ENCODE measurements around the gene RAB11FIP4. TPM values are rescaled to one million over a fixed set of nuclear protein-coding genes. Genes with fewer than 3 reads are reported as not detected.

RAB11FIP4 gene
- total and polyA plus RNA-seq, 2 of the 13 experiments (the other 11 are each of a cell fraction or from before 2014, with no cell fraction given), result 28.0 to 89.3 TPM

DNA sequence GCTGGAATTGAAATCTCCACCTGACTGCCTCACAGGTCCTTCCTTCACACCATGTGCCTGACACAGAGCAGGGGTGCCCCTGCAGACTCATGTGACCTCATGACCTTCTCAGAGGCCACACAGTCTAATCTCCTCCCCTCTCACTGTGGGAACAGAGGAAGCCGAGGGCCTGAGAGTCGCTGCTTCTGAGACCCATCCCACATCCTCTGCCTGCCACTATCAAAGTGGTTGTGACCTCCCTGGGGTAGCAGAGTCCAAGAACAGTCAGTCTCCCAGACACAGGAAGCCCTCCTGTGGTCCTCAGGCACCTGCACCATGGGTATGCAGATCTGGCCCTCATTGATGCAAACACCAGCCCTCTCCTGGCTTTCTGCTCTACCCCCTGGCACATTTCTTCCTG is 78.5 kb downstream of the RAB11FIP4 start (continued):
- no peak for TF ChIP-seq ZBTB42 (CRISPR knock-in tag; IDR thresholded peaks at IDR 0.05)
- TF ChIP-seq, protein P1, sequence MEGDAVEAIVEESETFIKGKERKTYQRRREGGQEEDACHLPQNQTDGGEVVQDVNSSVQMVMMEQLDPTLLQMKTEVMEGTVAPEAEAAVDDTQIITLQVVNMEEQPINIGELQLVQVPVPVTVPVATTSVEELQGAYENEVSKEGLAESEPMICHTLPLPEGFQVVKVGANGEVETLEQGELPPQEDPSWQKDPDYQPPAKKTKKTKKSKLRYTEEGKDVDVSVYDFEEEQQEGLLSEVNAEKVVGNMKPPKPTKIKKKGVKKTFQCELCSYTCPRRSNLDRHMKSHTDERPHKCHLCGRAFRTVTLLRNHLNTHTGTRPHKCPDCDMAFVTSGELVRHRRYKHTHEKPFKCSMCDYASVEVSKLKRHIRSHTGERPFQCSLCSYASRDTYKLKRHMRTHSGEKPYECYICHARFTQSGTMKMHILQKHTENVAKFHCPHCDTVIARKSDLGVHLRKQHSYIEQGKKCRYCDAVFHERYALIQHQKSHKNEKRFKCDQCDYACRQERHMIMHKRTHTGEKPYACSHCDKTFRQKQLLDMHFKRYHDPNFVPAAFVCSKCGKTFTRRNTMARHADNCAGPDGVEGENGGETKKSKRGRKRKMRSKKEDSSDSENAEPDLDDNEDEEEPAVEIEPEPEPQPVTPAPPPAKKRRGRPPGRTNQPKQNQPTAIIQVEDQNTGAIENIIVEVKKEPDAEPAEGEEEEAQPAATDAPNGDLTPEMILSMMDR (CRISPR knock-in tag; IDR thresholded peaks at IDR 0.05), result peak; percentile 25; the same call in 1 of the 2 replicates
- no peak for TF ChIP-seq ZNF644 (CRISPR knock-in tag; IDR thresholded peaks at IDR 0.05; ENCODE audit: low read depth)
- peak in 1 of 2 experiments; percentile 35; a peak in 1 of 4 replicates for TF ChIP-seq EP300 (IDR thresholded peaks at IDR 0.05; ENCODE audit: low read depth in 2 of 2, low read length in 2 of 2)
- no peak for TF ChIP-seq EP300 (CRISPR knock-in tag; IDR thresholded peaks at IDR 0.05; ENCODE audit: borderline replicate concordance)
- TF ChIP-seq, protein P2, sequence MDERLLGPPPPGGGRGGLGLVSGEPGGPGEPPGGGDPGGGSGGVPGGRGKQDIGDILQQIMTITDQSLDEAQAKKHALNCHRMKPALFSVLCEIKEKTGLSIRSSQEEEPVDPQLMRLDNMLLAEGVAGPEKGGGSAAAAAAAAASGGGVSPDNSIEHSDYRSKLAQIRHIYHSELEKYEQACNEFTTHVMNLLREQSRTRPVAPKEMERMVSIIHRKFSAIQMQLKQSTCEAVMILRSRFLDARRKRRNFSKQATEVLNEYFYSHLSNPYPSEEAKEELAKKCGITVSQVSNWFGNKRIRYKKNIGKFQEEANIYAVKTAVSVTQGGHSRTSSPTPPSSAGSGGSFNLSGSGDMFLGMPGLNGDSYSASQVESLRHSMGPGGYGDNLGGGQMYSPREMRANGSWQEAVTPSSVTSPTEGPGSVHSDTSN (CRISPR knock-in tag; IDR thresholded peaks at IDR 0.05), result no peak
- no peak for TF ChIP-seq TAF1 (CRISPR knock-in tag; IDR thresholded peaks at IDR 0.05)
- no peak for TF ChIP-seq ZNF850 (CRISPR knock-in tag; conservative IDR thresholded peaks at IDR 0.05)
- TF ChIP-seq NR2F6 (IDR thresholded peaks at IDR 0.05), result peak; percentile 90
- peak; percentile 92 for TF ChIP-seq NR2F6 (CRISPR knock-in tag; IDR thresholded peaks at IDR 0.05)
- TF ChIP-seq SIX4 (CRISPR knock-in tag; IDR thresholded peaks at IDR 0.05), result no peak
- TF ChIP-seq FOXA3 (CRISPR knock-in tag; IDR thresholded peaks at IDR 0.05), result 0 out of 2 replicates have a peak, but pooled peaks have one; percentile 13
- no peak for TF ChIP-seq SNAI1 (CRISPR knock-in tag; IDR thresholded peaks at IDR 0.05; ENCODE audit: borderline replicate concordance)
- TF ChIP-seq, protein P3, sequence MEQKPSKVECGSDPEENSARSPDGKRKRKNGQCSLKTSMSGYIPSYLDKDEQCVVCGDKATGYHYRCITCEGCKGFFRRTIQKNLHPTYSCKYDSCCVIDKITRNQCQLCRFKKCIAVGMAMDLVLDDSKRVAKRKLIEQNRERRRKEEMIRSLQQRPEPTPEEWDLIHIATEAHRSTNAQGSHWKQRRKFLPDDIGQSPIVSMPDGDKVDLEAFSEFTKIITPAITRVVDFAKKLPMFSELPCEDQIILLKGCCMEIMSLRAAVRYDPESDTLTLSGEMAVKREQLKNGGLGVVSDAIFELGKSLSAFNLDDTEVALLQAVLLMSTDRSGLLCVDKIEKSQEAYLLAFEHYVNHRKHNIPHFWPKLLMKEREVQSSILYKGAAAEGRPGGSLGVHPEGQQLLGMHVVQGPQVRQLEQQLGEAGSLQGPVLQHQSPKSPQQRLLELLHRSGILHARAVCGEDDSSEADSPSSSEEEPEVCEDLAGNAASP (CRISPR knock-in tag; IDR thresholded peaks at IDR 0.05; ENCODE audit: borderline replicate concordance), result peak; percentile 46; the same call in 1 of the 2 replicates
- no peak for TF ChIP-seq JUN (CRISPR knock-in tag; IDR thresholded peaks at IDR 0.05)
- no peak for TF ChIP-seq ZNF737 (CRISPR knock-in tag; IDR thresholded peaks at IDR 0.05; ENCODE audit: borderline replicate concordance)
- TF ChIP-seq, protein P4, sequence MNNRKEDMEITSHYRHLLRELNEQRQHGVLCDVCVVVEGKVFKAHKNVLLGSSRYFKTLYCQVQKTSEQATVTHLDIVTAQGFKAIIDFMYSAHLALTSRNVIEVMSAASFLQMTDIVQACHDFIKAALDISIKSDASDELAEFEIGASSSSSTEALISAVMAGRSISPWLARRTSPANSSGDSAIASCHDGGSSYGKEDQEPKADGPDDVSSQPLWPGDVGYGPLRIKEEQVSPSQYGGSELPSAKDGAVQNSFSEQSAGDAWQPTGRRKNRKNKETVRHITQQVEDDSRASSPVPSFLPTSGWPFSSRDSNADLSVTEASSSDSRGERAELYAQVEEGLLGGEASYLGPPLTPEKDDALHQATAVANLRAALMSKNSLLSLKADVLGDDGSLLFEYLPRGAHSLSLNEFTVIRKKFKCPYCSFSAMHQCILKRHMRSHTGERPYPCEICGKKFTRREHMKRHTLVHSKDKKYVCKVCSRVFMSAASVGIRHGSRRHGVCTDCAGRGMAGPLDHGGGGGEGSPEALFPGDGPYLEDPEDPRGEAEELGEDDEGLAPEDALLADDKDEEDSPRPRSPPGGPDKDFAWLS (CRISPR knock-in tag; IDR thresholded peaks at IDR 0.05; ENCODE audit: borderline replicate concordance), result no peak
- TF ChIP-seq ZMAT3 (CRISPR knock-in tag; conservative IDR thresholded peaks at IDR 0.05), result no peak
- no peak for TF ChIP-seq SP1 (IDR thresholded peaks at IDR 0.05)
- no peak for TF ChIP-seq SP1 (CRISPR knock-in tag; IDR thresholded peaks at IDR 0.05)
- TF ChIP-seq, protein P5, sequence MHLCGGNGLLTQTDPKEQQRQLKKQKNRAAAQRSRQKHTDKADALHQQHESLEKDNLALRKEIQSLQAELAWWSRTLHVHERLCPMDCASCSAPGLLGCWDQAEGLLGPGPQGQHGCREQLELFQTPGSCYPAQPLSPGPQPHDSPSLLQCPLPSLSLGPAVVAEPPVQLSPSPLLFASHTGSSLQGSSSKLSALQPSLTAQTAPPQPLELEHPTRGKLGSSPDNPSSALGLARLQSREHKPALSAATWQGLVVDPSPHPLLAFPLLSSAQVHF (CRISPR knock-in tag; IDR thresholded peaks at IDR 0.05), result no peak
- TF ChIP-seq NCOA2 (CRISPR knock-in tag; IDR thresholded peaks at IDR 0.05), result peak; percentile 30; the same call in 1 of the 2 replicates
- TF ChIP-seq, protein P6, sequence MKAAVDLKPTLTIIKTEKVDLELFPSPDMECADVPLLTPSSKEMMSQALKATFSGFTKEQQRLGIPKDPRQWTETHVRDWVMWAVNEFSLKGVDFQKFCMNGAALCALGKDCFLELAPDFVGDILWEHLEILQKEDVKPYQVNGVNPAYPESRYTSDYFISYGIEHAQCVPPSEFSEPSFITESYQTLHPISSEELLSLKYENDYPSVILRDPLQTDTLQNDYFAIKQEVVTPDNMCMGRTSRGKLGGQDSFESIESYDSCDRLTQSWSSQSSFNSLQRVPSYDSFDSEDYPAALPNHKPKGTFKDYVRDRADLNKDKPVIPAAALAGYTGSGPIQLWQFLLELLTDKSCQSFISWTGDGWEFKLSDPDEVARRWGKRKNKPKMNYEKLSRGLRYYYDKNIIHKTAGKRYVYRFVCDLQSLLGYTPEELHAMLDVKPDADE (CRISPR knock-in tag; IDR thresholded peaks at IDR 0.05), result no peak
- TF ChIP-seq JARID2 (CRISPR knock-in tag; IDR thresholded peaks at IDR 0.05; ENCODE audit: insufficient replicate concordance), result no peak
- peak; percentile 45; the same call in 1 of the 2 replicates for TF ChIP-seq GATAD2A (CRISPR knock-in tag; IDR thresholded peaks at IDR 0.05)
- no peak for TF ChIP-seq ZNF660 (CRISPR knock-in tag; IDR thresholded peaks at IDR 0.05; ENCODE audit: borderline replicate concordance, low read depth)

All from HepG2 (cell line).